ENCODE results near the gene OCIAD1. TPM values are rescaled to one million over a fixed set of nuclear protein-coding genes. Genes with fewer than 3 reads are reported as not detected.

Gene OCIAD1
- total RNA-seq, 1 experiment from 2014 or later = 163 TPM

GRCh38 chr4:48902266-48902665 lies 71.4 kb downstream of the OCIAD1 start:
- no peak overlapping the region for H3K9ac ChIP-seq (ENCODE audit: low read length)
- peaks cover 10 to 26% of the 10 kb centered on the region in 2 experiments; a peak in 3 of 4 replicates for H3K4me1 ChIP-seq (ENCODE audit: control insufficient read depth in 1 of 2, insufficient read depth in 2 of 2, low read length in 2 of 2)
- ChIA-PET CTCF (no interaction called here), RAD21 (ENCODE audit: low non-redundant PET in 1 of 2, low total read pairs in 2 of 2, uncharacterized antibody in 2 of 2, unreplicated experiment in 2 of 2) (no interaction called here), POLR2A (no interaction called here)
- no peaks in the 10 kb centered on the region; the same call in 1 of the 2 replicates for H3K79me2 ChIP-seq (ENCODE audit: insufficient read depth, low read length)
- DNase-seq (ENCODE audit: low read depth, low spot score) (no peak), ATAC-seq (no peak)
- H4K20me1 ChIP-seq (ENCODE audit: insufficient read depth) = no peaks in the 10 kb centered on the region
- H3K9me2 ChIP-seq (ENCODE audit: insufficient read depth) = no peaks in the 10 kb centered on the region
- H3K36me3 ChIP-seq (ENCODE audit: control insufficient read depth in 1 of 2, insufficient read depth in 2 of 2, low read length in 2 of 2) = peaks cover 9 to 12% of the 10 kb centered on the region in 2 experiments; a peak in 2 of 4 replicates
- TF ChIP-seq ZNF274 (IDR thresholded peaks at IDR 0.05; ENCODE audit: low read depth, low read length) = no peak
- no peak for TF ChIP-seq ZFX (IDR thresholded peaks at IDR 0.05)
- TF ChIP-seq ZBTB33 (IDR thresholded peaks at IDR 0.05; ENCODE audit: extremely low read depth, insufficient replicate concordance, low read length) = no peak
- no peak for TF ChIP-seq ATF3 (IDR thresholded peaks at IDR 0.05)
- TF ChIP-seq EZH2 (IDR thresholded peaks at IDR 0.05) = no peak
- TF ChIP-seq ELF1 (IDR thresholded peaks at IDR 0.05; ENCODE audit: borderline replicate concordance, low read depth) = no peak
- no peak for TF ChIP-seq MAX (IDR thresholded peaks at IDR 0.05)
- no peak for TF ChIP-seq FOSL1 (IDR thresholded peaks at IDR 0.05; ENCODE audit: low read depth)
- no peak for TF ChIP-seq POLR2A (IDR thresholded peaks at IDR 0.05; ENCODE audit: borderline replicate concordance, extremely low read depth, insufficient read depth, insufficient read length)
- no peak for TF ChIP-seq CEBPB (IDR thresholded peaks at IDR 0.05; ENCODE audit: low read depth)
- TF ChIP-seq YY1 (IDR thresholded peaks at IDR 0.05; ENCODE audit: extremely low read depth, insufficient replicate concordance, low read depth, low read length) = no peak
- no peak for TF ChIP-seq CBX3 (IDR thresholded peaks at IDR 0.05; ENCODE audit: low read depth)
- no peak for TF ChIP-seq REST (IDR thresholded peaks at IDR 0.05; ENCODE audit: low read depth)
- no peak for TF ChIP-seq SP1 (IDR thresholded peaks at IDR 0.05; ENCODE audit: low read depth)
- no peak for TF ChIP-seq EGR1 (IDR thresholded peaks at IDR 0.05; ENCODE audit: low read depth)
- no peak for TF ChIP-seq SIN3A (IDR thresholded peaks at IDR 0.05; ENCODE audit: low read depth)
- no peak overlapping the region for H2AFZ ChIP-seq (ENCODE audit: low read depth, low read length, poor library complexity, severe bottlenecking)
- intact Hi-C loops (cut with micrococcal nuclease) = no loop called here
- no TSS peak for BruUV-seq (replicated peaks)
- no peak overlapping the region for H3K27ac ChIP-seq (ENCODE audit: low read depth, low read length)
- H3K9me3 ChIP-seq (ENCODE audit: control insufficient read depth in 1 of 2, insufficient read depth in 1 of 2, low read depth in 1 of 2, low read length in 2 of 2) = no peaks in the 10 kb centered on the region
- no peak overlapping the region for H3K4me3 ChIP-seq (replicated peaks in 1 of 2; ENCODE audit: low read depth in 1 of 2, low read length in 2 of 2)
- H3K27me3 ChIP-seq (ENCODE audit: insufficient read depth, low read length) = no peaks in the 10 kb centered on the region
- H3K4me2 ChIP-seq (ENCODE audit: low read length) = no peak overlapping the region

Measured in HCT116 (cell line).